Keratinocyte (primary cell): ENCODE measurements around the gene ABCG4.
"Not testable (repeated sequence)": the region's sequence is repeated elsewhere in the genome, so short reads cannot be mapped to it uniquely, and the experiment has no call there.

ENCODE experiments used
- EZH2 ChIP-seq: IDR thresholded peaks from one replicate; pipeline ENCODE4 v1.6.1; 2012; ENCODE audit warnings: inconsistent platforms, mild to moderate bottlenecking, low read length, moderate library complexity
- TF ChIP-seq, protein P1 (sequence below), 3 experiments: IDR thresholded peaks in 1 of 3; conservative IDR thresholded peaks in 1 of 3; optimal IDR thresholded peaks in 1 of 3; 2 replicates in 2 of 3; 3 replicates in 1 of 3; pipeline versions ENCODE3 to v1.5.1; 2011; ENCODE audit warnings: low read length in 3 of 3, mild to moderate bottlenecking in 3 of 3, moderate library complexity in 2 of 3, control low read depth in 1 of 3, inconsistent platforms in 1 of 3; ENCODE audit not compliant: insufficient read depth in 2 of 3; ENCODE audit errors: extremely low read depth in 1 of 3

DNA sequence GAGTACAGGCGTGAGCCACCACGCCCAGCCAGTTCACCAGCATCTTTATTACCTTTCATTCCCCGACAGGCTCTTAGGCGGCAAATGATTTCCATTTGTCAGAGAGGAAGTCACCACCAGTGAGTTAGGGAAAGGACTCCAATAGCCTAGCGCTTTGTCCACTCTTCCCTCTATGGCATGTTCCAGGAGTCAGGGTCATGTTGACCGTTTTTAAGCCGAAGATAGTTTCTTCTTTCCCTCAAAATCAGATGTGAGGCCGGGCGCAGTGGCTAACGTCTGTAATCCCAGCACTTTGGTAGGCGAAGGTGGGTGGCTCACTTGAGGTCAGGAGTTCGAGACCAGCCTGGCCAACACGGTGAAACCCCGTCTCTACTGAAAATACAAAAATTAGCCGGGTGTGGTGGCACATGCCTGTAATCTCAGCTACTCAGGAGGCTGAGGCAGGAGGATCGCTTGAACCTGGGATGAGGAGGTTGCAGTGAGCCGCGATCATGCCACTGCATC lies 45.6 kb upstream of the ABCG4 start:
- TF ChIP-seq, protein P1, sequence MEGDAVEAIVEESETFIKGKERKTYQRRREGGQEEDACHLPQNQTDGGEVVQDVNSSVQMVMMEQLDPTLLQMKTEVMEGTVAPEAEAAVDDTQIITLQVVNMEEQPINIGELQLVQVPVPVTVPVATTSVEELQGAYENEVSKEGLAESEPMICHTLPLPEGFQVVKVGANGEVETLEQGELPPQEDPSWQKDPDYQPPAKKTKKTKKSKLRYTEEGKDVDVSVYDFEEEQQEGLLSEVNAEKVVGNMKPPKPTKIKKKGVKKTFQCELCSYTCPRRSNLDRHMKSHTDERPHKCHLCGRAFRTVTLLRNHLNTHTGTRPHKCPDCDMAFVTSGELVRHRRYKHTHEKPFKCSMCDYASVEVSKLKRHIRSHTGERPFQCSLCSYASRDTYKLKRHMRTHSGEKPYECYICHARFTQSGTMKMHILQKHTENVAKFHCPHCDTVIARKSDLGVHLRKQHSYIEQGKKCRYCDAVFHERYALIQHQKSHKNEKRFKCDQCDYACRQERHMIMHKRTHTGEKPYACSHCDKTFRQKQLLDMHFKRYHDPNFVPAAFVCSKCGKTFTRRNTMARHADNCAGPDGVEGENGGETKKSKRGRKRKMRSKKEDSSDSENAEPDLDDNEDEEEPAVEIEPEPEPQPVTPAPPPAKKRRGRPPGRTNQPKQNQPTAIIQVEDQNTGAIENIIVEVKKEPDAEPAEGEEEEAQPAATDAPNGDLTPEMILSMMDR (optimal IDR thresholded peaks at IDR 0.05 in 1 of 3, IDR thresholded peaks at IDR 0.05 in 1 of 3, conservative IDR thresholded peaks at IDR 0.05 in 1 of 3; ENCODE audit: extremely low read depth in 1 of 3, insufficient read depth in 2 of 3, low read length in 3 of 3) = not testable (repeated sequence)
- TF ChIP-seq EZH2 = not testable (repeated sequence)
